DMS53 (cell line): ENCODE results near the gene IL23R.

ENCODE experiments used
- DNase-seq: peaks from one replicate; lab custom pipeline; 2025; lab: John Stamatoyannopoulos, UW

The IL23R gene

DNA sequence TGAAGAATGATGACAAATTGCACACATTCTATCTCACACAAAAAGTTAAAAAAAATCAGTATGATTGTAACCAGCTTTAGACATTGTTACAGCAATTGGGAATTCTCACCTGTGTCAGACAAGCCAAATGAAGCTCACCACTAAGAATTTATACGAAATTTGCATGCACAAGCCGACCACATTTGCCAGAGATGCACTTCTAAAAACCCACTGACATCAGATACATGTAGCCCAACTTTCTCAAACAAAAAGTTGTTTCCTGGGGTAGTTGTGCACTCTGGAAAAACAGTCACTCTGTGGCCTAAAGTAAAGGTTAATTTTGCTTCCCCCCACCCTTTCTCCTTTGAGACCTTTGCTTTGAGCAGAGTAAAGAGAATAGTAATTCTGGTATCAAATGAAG, 73.5 kb downstream of the IL23R start:
- no peak for DNase-seq

GRCh38 chr1:67241200-67241746, 75.0 kb downstream of the IL23R start:
- no peak for DNase-seq

GRCh38 chr1:67242016-67242415, 75.8 kb downstream of the IL23R start:
- no peak for DNase-seq

DNA sequence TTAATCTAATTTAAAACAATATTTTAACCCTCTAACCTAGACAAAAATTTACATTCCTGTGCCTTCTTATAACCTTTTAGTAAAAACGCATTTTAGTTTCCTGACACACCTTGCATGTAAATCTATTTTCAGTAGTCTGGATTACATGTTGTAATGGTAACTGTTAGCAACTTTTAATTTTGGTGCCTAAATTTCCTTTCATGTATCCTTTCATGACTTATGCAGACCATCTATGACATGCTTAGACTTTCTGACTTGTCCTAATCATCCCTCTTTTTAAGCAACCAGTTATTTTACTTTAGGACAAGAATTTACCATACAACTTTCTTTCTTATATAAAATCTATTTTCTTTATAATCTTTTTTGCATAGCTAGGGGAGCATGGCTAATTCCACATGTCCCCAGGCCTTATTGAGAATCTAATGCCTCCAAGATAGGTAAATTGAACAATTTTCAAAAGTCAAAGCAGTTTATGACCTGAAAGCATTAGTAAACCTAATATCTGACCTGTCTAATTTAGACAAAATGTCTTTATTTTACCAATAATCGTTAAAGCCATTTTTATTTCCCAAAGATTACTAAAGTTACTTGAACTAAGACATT, 83.9 kb downstream of the IL23R start:
- peak; percentile 61 for DNase-seq

GRCh38 chr1:67256291-67257172, 90.3 kb downstream of the IL23R start:
- DNase-seq, result no peak

- no peak for DNase-seq
These were observed 90.9 kb downstream of the IL23R start for GRCh38 chr1:67257173-67257535.

GRCh38 chr1:67261680-67262079, 95.4 kb downstream of the IL23R start:
- DNase-seq, result no peak

GRCh38 chr1:67262735-67263134, 96.5 kb downstream of the IL23R start:
- DNase-seq, result no peak

- DNase-seq, result no peak
These were observed 97.9 kb downstream of the IL23R start for GRCh38 chr1:67264152-67264551.

- no peak for DNase-seq
These were observed 98.6 kb downstream of the IL23R start for GRCh38 chr1:67264899-67265298.

- DNase-seq, result no peak
These were observed 102.8 kb downstream of the IL23R start for GRCh38 chr1:67269061-67269460.

DNA sequence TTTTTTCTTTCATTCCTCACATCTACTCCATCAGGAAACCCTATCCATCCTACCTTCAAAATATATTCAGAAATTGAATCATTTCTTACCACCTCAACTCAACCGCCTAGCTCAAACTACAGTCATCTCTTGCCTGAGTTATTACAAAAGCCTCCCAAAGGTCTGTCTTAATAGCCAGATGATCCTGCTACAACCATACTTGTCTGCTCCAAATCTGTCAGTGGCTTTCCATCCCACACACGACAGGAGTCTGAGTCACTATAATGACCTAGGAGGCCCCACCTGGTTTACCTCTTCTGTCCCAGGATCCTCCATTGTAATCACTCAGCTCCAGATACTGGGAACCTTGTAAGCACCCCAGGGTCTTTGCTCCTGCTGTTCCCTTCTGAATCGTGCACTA, 104.3 kb downstream of the IL23R start:
- DNase-seq, result no peak

DNA sequence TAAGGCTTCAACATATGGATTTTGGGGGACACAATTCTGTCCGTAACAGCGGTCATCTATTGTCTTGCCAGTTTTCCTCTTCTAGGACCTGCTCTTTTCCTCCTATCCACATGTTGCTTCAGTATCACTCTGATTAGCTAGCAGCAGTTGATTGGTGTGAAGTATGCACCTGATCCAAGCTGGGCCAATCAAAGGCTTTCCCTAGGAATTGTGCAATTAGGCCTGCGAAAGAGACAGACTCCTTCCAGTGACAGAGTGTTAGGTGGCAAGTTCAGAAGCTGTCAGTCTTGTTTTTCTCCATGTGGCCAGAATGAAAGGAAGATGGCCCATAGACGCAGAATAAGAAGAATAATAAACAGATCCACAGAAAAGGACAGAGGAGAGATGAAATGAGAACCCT, 107.3 kb downstream of the IL23R start:
- no peak for DNase-seq

DNA sequence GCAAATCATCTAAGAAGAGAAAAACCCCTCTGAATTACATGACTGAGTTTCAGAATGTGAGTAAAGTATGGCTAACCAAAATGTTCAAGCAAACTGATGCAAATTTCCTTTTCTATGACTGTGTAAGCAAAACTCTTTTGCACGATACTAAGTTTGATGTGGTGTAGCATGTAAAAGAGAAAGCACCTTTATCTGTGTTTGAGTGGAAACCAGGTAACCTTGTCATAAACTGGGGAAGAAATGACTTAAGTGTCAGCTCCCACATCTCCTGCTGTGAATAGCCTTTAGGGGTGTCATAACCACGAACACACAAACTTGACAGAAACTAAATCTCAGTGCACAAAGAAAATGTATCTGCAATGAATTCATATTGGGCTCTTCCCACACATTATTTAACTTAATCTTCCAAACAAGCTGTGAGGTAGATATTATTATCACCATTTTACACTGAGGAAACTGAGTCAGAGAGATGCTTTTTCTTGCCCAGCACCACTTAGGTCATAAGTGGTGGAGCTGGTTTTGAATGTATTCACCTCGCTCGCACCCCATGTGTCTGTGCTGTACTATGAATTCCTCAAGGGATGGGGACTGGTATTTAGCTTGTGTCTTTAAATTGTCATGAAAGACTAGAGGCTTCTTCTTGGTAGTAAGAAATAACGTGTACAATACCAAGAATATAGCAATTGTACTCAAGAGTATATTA, 108.5 kb downstream of the IL23R start:
- DNase-seq, result no peak

GRCh38 chr1:67280696-67281095, 114.4 kb downstream of the IL23R start:
- DNase-seq, result no peak

GRCh38 chr1:67281244-67281643, 115.0 kb downstream of the IL23R start:
- DNase-seq, result no peak

DNA sequence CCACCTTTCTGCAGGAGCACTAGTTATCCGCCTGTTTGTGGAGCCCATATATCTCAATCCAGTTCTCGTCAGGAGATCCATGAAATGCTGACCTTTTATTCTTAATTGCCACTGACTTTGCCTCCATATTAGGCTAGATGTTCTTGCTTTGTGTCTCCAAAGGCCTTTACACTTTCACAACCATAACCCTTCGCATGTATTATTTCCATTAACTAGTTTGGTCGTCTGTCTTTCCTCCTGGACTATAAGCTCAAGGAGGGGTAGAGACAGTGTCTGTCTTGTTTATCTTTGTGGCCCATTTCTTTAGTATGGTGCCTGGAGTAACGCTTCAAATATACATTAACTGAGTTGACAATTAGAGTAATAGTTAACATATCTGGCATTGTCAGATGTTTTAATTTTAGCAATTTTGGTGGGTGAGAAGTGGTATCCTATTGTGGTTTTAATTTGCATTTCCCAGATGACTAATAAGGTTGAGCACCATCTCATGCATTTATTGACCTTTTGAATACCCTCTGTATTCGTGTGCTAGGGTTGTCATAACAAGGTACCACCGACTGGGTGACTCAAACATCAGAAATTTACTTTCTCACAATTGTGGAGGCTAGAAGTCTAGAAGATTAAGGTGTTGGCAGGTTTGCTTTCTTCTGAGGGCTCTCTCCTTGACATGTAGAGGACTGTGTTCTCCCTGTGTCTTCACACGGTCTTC, 119.7 kb downstream of the IL23R start:
- no peak for DNase-seq

DNA sequence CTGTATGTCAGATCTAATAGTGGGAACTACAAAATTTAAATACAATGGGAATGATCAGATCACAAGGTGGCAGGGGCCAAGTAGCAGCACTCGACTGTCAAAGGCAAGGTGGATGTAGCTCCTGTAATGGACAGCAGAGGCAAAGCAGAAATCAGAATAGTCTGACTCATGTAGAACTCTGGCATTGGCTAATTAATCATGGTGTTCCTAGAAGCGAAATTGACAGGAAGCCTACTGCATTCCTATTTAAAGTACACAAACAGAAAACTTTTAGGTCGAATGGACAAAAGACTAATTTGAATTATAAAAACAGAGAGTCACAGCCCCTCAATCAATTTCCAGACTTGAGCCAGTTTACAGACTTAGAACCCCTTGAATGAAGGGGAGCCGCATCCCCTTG, 124.0 kb downstream of the IL23R start:
- DNase-seq, result no peak

GRCh38 chr1:67294836-67295617, 128.8 kb downstream of the IL23R start:
- DNase-seq, result no peak

- peak; percentile 29 for DNase-seq
These were observed 132.5 kb downstream of the IL23R start for GRCh38 chr1:67298762-67299161.

GRCh38 chr1:67299296-67299695, 133.0 kb downstream of the IL23R start:
- no peak for DNase-seq
